ENCODE results near the gene KCNK18. TPM values are rescaled to one million over a fixed set of nuclear protein-coding genes. Genes with fewer than 3 reads are reported as not detected.

Gene KCNK18
- total and polyA plus RNA-seq, 2 of the 8 experiments (the other 6 are each of a cell fraction or from before 2014, with no cell fraction given), result not detected

GRCh38 chr10:117237401-117237991 lies 40.2 kb downstream of the KCNK18 start:
- Histone ChIP-seq H3K36me3 (ENCODE audit: control insufficient read depth in 2 of 4, insufficient read depth in 4 of 4, low read length in 3 of 4) (no peaks in the 10 kb centered on the region), H4K91ac (replicated peaks; ENCODE audit: insufficient read length, low read length) (no peak overlapping the region), H3K79me1 (ENCODE audit: low read depth, low read length) (no peaks in the 10 kb centered on the region), H3K18ac (ENCODE audit: extremely low read depth, low read length) (no peak overlapping the region), H2BK5ac (ENCODE audit: low read depth, low read length) (no peak overlapping the region), H2AK5ac (ENCODE audit: low read depth, low read length) (no peak overlapping the region), H3K56ac (replicated peaks; ENCODE audit: insufficient read length, low read depth, low read length) (no peak overlapping the region), H3K27ac (ENCODE audit: low read depth, low read length) (no peak overlapping the region), H3K79me2 (ENCODE audit: control insufficient read depth in 1 of 2, insufficient read depth in 2 of 2, low read length in 2 of 2) (no peaks in the 10 kb centered on the region), H3K9ac (replicated peaks in 1 of 4; ENCODE audit: extremely low read depth in 1 of 4, low read depth in 3 of 4, low read length in 3 of 4) (no peak overlapping the region), H3K4me2 (ENCODE audit: insufficient read depth in 1 of 2, low read depth in 2 of 2, low read length in 2 of 2) (no peak overlapping the region), H3K9me3 (ENCODE audit: insufficient read depth in 2 of 2, low read depth in 1 of 2, low read length in 1 of 2) (no peaks in the 10 kb centered on the region), H2AFZ (ENCODE audit: low read length) (no peak overlapping the region), H3K23me2 (ENCODE audit: low read depth, low read length) (peaks cover 11% of the 10 kb centered on the region; the same call in 1 of the 2 replicates), H4K5ac (ENCODE audit: insufficient read length, low read depth, low read length) (no peak overlapping the region), H2BK20ac (ENCODE audit: low read length) (no peak overlapping the region), H3K23ac (ENCODE audit: insufficient read length) (no peak overlapping the region), H4K8ac (ENCODE audit: extremely low read depth, insufficient read depth, low read length) (no peak overlapping the region), H3K4me3 (ENCODE audit: extremely low read depth in 1 of 4, insufficient read depth in 2 of 4, low read depth in 3 of 4, low read length in 4 of 4) (no peak overlapping the region), H3K27me3 (replicated peaks in 1 of 4; ENCODE audit: control insufficient read depth in 3 of 4, extremely low read depth in 1 of 4, insufficient read depth in 3 of 4, low read length in 3 of 4) (peaks cover 2 to 17% (median 9%) of the 10 kb centered on the region in 4 experiments), H3K4me1 (replicated peaks in 1 of 4; ENCODE audit: control insufficient read depth in 3 of 4, insufficient read depth in 4 of 4, low read length in 3 of 4) (peaks cover 0 to 6% (median 3%) of the 10 kb centered on the region in 4 experiments; a peak in 5 of 7 replicates), H2BK12ac (ENCODE audit: low read depth, low read length) (no peak overlapping the region), H2BK120ac (replicated peaks; ENCODE audit: low read depth, low read length) (no peak overlapping the region), H3K14ac (ENCODE audit: insufficient read length) (no peak overlapping the region), H2BK15ac (ENCODE audit: low read length) (no peak overlapping the region), H4K20me1 (replicated peaks in 1 of 2; ENCODE audit: control insufficient read depth in 1 of 2, insufficient read depth in 2 of 2, low read length in 2 of 2) (no peaks in the 10 kb centered on the region), H3K4ac (replicated peaks; ENCODE audit: insufficient read length, low read depth, low read length) (no peak overlapping the region)
- no peak for FAIRE-seq
- POLR2A ChIA-PET (ENCODE audit: partially characterized antibody), result no interaction called here
- no peak for DNase-seq (ENCODE audit: low read depth in 1 of 2, low spot score in 2 of 2)
- CTCF ChIA-PET (ENCODE audit: partially characterized antibody), result interaction anchor here (2.1 to 2.4 kb wide), 2 partner anchors 21 to 81 kb away, joined by 7 to 8 read pairs; no protein-coding TSS in a partner anchor
- 86% methylated on average over 5 of the region's 5 CpGs; no CpG with 5 or more reads in 1 of the 2 experiments for WGBS, 2 experiments (ENCODE audit: extremely low coverage in 1 of 2, insufficient coverage in 1 of 2, insufficient read length in 1 of 2, insufficient replicate concordance in 2 of 2, low coverage in 1 of 2, low lambda C conversion rate in 2 of 2, missing lambda C conversion rate in 1 of 2)
- TF ChIP-seq SIX5 (IDR thresholded peaks at IDR 0.05; ENCODE audit: low read depth, low read length) (no peak), E2F6 (IDR thresholded peaks at IDR 0.05) (no peak), YY1 (IDR thresholded peaks at IDR 0.05; ENCODE audit: low read depth, low read length) (no peak), CHD1 (IDR thresholded peaks at IDR 0.05; ENCODE audit: low read depth, low read length) (no peak), ATF2 (IDR thresholded peaks at IDR 0.05; ENCODE audit: low read length) (no peak), SUZ12 (IDR thresholded peaks at IDR 0.05; ENCODE audit: low read length) (no peak), TAF1 (IDR thresholded peaks at IDR 0.05; ENCODE audit: low read depth, low read length) (no peak), RXRA (IDR thresholded peaks at IDR 0.05; ENCODE audit: insufficient read depth, low read depth, low read length) (no peak), TCF12 (IDR thresholded peaks at IDR 0.05; ENCODE audit: low read depth, low read length) (no peak), RAD21 (IDR thresholded peaks at IDR 0.05 in 1 of 2, conservative IDR thresholded peaks at IDR 0.05 in 1 of 2; ENCODE audit: low read depth in 2 of 2, low read length in 2 of 2) (no peak)

All from H1 (cell line).